Glomerular visceral epithelial cell (primary cell): ENCODE measurements around the gene ZC3H10.
A peak's percentile ranks its signal among the peaks of the same experiment; 100 is the strongest.
"Not testable (repeated sequence)": the region's sequence is repeated elsewhere in the genome, so short reads cannot be mapped to it uniquely, and the experiment has no call there.

Experiments
- DNase-seq: peaks from one replicate; pipeline ENCODE4 v3.0.0-alpha.2; 2016; ENCODE audit errors: extremely low spot score

ZC3H10 gene

DNA sequence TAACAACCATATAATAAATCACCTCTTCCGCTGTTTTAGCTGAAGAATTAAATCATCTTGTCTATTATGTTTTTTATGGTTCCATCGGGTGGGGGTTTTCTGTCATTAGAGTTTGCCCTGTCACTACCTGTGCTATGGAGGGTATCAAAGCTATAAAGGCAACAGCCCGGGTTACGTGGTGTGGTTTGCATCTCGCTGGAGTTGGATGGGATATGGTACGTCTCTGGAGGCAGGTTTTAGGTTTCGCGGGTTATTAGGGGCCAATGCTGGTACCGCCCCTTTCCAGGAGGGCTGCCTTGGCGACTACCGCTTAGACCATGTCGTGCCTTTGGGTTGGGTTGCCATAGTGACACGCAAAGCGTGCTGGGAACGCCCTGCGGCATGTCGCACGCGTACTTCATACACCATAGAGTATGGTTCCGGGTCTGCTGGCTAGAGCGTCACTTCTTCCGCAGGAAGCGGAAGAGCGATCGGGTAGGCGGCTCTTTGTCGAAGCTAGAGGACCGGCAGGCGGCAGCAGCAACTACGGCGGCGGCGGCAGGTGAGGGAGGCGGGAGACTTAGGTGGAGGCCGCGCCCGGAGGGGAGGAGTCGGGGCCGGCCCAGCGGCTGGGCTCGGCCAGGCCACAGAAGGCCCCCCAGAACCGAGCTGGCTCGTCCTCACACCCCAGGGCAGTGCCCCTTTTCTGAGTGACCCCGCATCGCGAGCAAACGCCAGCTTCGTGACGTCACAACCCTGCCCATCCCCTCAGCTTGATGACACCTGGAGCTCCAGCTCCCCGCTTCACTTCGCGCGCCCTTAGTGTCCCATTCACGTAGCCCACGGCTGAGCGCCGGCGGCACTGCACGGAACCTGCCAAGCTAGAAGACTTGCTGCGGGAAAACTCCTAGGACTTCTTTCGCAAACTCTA, at the start of gene ZC3H10:
TSS of gene ZC3H10 (plus strand) at position 489 of the 910 bp plus-strand sequence. CDS start 2,297 bp downstream, outside the sequence.
- peak; percentile 99 for DNase-seq

DNA sequence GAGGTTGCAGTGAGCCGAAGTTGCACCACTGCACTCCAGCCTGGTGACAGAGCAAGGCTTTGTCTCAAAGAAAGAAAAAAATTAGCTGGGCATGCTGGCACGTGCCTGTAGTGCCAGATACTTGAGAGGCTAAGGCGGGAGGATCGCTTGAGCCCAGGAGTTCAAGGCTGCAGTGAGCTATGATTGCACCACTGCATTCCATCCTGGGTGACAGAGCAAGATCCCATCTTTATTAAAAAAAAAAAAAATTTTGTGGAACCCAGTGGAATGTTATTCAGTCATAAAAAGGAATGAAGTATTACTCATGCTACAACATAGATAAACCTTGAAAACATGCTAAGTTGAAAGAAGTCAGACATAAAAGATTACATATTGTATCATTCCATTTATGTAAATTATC, 46.4 kb upstream of the ZC3H10 start:
- DNase-seq = no peak

DNA sequence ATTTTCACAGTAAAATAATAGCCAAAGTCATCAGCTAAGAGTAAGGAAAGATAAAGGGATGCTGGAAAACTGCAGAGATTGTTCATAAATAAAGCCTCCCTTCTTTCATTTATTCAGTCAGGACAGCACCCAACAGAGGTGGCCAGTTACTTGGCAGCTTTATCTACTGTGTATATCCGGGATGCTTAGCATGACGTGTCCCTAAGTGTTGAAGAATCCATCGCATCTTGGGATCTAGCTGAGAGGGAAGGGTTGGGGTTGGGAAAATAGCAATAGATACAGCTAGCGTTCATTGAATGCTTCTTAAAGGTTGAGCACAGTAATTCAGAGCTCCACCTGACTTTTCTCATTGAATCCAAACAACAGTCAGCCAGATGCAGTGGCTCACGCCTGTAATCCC, 43.7 kb upstream of the ZC3H10 start:
- DNase-seq = no peak

GRCh38 chr12:56077966-56078365, 40.1 kb upstream of the ZC3H10 start:
- not testable (repeated sequence) for DNase-seq

DNA sequence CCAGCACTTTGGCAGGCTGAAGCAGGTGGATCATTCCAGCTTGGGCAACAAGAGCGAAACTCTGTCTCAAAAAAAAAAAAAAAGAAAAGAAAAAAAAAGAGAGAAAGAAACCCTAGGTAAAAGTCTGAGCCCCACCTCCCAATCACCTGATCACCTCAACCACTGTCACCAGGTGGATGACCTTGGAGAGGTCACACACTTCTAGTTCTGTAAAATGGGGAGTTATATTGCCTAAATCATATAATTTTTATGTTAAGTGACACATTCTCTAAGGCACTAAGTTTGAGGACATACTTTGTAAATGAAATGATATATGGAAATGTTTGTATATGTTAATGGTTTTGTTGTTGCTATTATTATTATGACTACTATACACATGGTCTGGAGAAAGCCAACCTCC, 39.6 kb upstream of the ZC3H10 start:
- no peak for DNase-seq

GRCh38 chr12:56078931-56079722, 38.9 kb upstream of the ZC3H10 start:
- DNase-seq = peak; percentile 87

- DNase-seq = peak; percentile 83
Observed at GRCh38 chr12:56079723-56080555, 38.1 kb upstream of the ZC3H10 start, which contains the start of gene ERBB3. TSS of gene ERBB3 (plus strand) at chr12:56080165. CDS start at chr12:56080301, 136 bp downstream.

DNA sequence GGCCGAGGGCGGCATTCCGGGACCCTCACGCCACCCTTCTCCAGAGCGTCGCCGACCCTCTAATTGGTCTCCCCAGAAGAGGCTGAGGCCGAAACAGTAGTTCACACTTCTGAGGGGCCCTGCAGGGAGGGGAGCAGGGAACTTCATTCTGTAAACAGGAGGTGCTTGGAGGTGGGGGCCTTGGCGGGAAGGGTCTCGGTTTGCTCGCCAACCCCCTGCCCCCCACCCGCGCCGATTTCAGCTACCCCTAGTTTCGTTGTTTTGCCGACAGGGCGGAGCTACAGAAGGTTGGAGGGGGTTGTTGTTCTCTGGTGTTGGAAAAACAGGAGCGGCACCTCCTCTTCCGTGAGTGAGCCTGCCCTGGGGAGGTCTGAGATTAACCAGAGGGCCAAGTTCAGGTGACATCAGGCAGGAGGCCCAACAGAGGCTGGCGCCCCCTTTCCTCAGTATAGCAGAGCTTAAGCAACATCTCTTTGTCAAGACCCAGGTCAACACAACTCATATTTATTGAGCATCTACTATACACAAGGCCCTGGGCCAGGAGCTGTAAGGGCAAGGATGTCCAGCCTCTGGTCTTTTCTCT, 37.4 kb upstream of the ZC3H10 start:
- DNase-seq = no peak

- DNase-seq = no peak
Observed at GRCh38 chr12:56081393-56082347, 36.4 kb upstream of the ZC3H10 start.

DNA sequence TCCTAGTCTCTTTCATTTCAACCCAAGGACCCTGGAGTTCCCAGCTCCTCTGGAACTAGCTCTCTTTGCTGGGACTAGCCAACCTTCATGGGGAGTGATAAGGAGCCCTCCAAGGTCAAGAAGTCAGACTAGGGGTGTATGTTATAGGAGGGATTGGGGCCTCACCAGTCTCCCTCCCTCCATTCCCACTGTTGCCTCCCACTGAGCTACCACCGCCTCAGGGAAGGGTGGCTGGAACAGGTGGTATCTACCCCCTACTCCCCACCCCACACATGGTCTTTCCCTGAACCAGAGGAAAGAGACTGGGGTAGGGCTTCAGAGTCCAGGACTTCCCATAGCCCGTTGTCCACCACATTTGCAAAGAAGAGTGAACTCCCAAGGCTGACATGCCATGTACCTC, 35.7 kb upstream of the ZC3H10 start:
- DNase-seq = no peak

GRCh38 chr12:56082967-56083366, 35.1 kb upstream of the ZC3H10 start:
- DNase-seq = no peak

DNA sequence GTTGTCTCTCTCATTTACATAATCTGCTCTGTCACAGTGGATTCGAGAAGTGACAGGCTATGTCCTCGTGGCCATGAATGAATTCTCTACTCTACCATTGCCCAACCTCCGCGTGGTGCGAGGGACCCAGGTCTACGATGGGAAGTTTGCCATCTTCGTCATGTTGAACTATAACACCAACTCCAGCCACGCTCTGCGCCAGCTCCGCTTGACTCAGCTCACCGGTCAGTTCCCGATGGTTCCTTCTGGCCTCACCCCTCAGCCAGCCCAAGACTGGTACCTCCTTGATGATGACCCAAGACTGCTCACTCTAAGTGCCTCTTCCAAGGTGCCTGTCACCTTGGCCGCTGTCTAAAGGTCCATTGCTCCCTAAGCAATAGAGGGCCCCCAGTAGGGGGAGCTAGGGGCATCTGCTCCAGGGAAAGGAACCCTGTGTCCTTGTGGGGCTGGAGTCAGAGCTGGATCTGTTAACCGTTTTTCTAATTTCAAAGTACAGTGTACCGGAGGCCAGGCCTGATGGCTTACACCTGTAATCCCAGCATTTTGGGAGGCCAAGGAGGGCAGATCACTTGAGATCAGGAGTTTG, 33.0 kb upstream of the ZC3H10 start:
- no peak for DNase-seq

- no peak for DNase-seq
Observed at GRCh38 chr12:56086096-56086495, 32.0 kb upstream of the ZC3H10 start.

DNA sequence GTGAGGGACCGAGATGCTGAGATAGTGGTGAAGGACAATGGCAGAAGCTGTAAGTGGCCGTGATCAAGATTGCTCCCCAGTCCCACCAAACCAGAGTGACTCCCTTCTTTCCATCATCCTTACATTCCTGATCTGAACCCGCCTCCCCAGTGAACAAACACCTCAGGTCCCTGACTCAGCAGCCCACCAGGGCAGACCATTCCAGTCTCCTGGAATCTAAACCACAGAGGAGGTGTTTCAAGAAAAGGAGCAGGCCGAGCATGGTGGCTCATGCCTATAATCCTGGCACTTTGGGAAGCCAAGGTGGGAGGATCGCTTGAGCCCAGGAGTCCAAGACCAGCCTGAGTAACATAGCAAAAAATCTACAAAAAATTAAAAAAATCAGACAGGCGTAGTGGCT, 31.5 kb upstream of the ZC3H10 start:
- DNase-seq = no peak

GRCh38 chr12:56087220-56087619, 30.8 kb upstream of the ZC3H10 start:
- DNase-seq = no peak

GRCh38 chr12:56097738-56098137, 20.3 kb upstream of the ZC3H10 start:
- DNase-seq = no peak

DNA sequence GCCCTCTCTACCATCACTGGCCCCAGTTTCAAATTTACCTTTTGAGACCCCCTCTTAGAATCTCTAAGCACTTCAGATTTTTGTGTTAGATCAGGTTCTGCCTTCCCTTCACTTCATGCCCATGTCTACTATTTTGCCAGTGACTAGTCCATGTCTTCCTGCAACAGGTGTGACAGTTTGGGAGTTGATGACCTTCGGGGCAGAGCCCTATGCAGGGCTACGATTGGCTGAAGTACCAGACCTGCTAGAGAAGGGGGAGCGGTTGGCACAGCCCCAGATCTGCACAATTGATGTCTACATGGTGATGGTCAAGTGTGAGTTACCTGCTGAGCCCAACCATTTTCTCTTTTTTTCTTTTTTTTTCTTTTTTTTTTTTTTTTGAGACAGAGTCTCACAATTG, 19.5 kb upstream of the ZC3H10 start:
- DNase-seq = no peak

GRCh38 chr12:56099787-56100186, 18.3 kb upstream of the ZC3H10 start:
- DNase-seq = no peak

- DNase-seq = no peak
Observed at GRCh38 chr12:56101045-56101444, 17.0 kb upstream of the ZC3H10 start.

DNA sequence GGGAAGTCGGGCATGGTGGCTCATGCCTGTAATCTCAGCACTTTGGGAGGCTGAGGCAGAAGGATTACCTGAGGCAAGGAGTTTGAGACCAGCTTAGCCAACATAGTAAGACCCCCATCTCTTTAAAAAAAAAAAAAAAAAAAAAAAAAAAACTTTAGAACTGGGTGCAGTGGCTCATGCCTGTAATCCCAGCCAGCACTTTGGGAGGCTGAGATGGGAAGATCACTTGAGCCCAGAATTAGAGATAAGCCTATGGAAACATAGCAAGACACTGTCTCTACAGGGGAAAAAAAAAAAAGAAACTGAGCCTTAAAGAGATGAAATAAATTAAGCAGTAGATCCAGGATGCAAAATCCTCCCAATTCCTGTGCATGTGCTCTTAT, 15.4 kb upstream of the ZC3H10 start:
- no peak for DNase-seq
